ENCODE data around the gene IKZF3.
"Not testable (repeated sequence)": the region's sequence is repeated elsewhere in the genome, so short reads cannot be mapped to it uniquely, and the experiment has no call there.

Gene IKZF3

GRCh38 chr17:39716073-39716818, 147.9 kb downstream of the IKZF3 start:
- DNase-seq (ENCODE audit: low spot score), result no peak

- no peak for DNase-seq (ENCODE audit: low spot score)
Observed at GRCh38 chr17:39715375-39716072, 148.6 kb downstream of the IKZF3 start.

- DNase-seq (ENCODE audit: low spot score), result no peak
Observed at GRCh38 chr17:39714234-39714633, 149.9 kb downstream of the IKZF3 start.

GRCh38 chr17:39711851-39712250, 152.3 kb downstream of the IKZF3 start:
- no peak for DNase-seq (ENCODE audit: low spot score)

- not testable (repeated sequence) for DNase-seq (ENCODE audit: low spot score)
Observed at GRCh38 chr17:39711071-39711470, 153.0 kb downstream of the IKZF3 start.

- no peak for DNase-seq (ENCODE audit: low spot score)
Observed at GRCh38 chr17:39709998-39710964, 153.8 kb downstream of the IKZF3 start.

GRCh38 chr17:39709319-39709997, 154.7 kb downstream of the IKZF3 start:
- no peak for DNase-seq (ENCODE audit: low spot score)
